Stimulated activated naive CD8-positive, alpha-beta T cell treated with anti-CD3 and anti-CD28 coated beads, Interleukin-15, amount 100 ng/mL, for 72 hours (primary cell): ENCODE data around the gene ZNF521.

Source experiments
- ATAC-seq: fragments of 150-1000 bp; cut with Tn5 transposase; 2 replicates; pipeline ENCODE4 v1.10.0; 2021; ENCODE audit warnings: mild to moderate bottlenecking, moderate library complexity
- DNase-seq, 2 donors: peaks; one replicate each; pipeline ENCODE4 v3.0.0; 2021 to 2022
- H3K27ac Mint-ChIP-seq, 2 donors: one replicate each; pipeline ENCODE4 v1.8.0; 2022; ENCODE audit warnings: mild to moderate bottlenecking in 2 of 2, mixed read lengths in 2 of 2, moderate library complexity in 2 of 2
- H3K27me3 Mint-ChIP-seq: one replicate; pipeline ENCODE4 v1.8.0; 2022; ENCODE audit warnings: mixed read lengths
- H3K4me1 Mint-ChIP-seq: one replicate; pipeline ENCODE4 v1.8.0; 2022; ENCODE audit warnings: mild to moderate bottlenecking, mixed read lengths
- H3K4me3 Mint-ChIP-seq, 2 donors: one replicate each; pipeline ENCODE4 v1.8.0; 2022; ENCODE audit warnings: mild to moderate bottlenecking in 2 of 2, mixed read lengths in 2 of 2, moderate library complexity in 1 of 2
- H3K9me3 Mint-ChIP-seq, 2 donors: one replicate each; pipeline ENCODE4 v1.8.0; 2022; ENCODE audit warnings: mixed read lengths in 2 of 2

The ZNF521 gene

GRCh38 chr18:25029802-25030201, 322.2 kb downstream of the ZNF521 start:
- H3K9me3 Mint-ChIP-seq: peaks cover 0 to 8% of the 10 kb centered on the region in 2 donors
- no peaks in the 10 kb centered on the region for H3K4me1 Mint-ChIP-seq
- DNase-seq (no peak), ATAC-seq (no peak)
- no peak overlapping the region for H3K4me3 Mint-ChIP-seq
- H3K27ac Mint-ChIP-seq: no peak overlapping the region
- H3K27me3 Mint-ChIP-seq: no peaks in the 10 kb centered on the region

DNA sequence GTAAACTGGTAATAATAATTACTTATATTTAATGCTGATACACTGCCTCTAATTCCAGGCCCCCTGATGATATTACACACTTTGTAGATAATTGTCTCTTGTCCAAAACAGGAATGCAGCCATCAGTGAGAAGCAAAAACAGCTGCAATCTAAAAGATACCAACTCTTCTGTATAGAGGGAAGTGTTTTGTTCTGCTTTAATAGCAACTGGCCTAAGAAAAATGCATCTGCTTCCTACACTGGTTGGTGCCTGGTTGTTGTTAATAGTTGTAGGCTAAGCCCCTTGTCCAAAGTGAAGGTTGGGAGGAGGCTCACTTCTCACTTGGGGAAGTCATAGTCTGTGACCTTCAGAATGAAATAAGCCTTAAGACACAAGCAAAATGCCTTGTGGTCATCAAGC, 332.0 kb downstream of the ZNF521 start:
- Mint-ChIP-seq H3K27me3 (peaks cover 10% of the 10 kb centered on the region), H3K4me3 (no peak overlapping the region), H3K9me3 (peaks cover 0 to 23% of the 10 kb centered on the region in 2 donors), H3K27ac (no peak overlapping the region), H3K4me1 (no peaks in the 10 kb centered on the region)
- ATAC-seq: no peak
- DNase-seq: no peak

GRCh38 chr18:25019086-25019860, 332.7 kb downstream of the ZNF521 start:
- DNase-seq: no peak
- no peak for ATAC-seq
- Mint-ChIP-seq H3K27me3 (peaks cover 10% of the 10 kb centered on the region), H3K27ac (no peak overlapping the region), H3K4me1 (no peaks in the 10 kb centered on the region), H3K9me3 (peaks cover 0 to 23% of the 10 kb centered on the region in 2 donors), H3K4me3 (no peak overlapping the region)

GRCh38 chr18:25016666-25017065, 335.3 kb downstream of the ZNF521 start:
- Mint-ChIP-seq H3K4me3 (no peak overlapping the region), H3K4me1 (no peaks in the 10 kb centered on the region), H3K27me3 (peaks cover 10% of the 10 kb centered on the region), H3K9me3 (peaks cover 0 to 22% of the 10 kb centered on the region in 2 donors), H3K27ac (no peak overlapping the region)
- DNase-seq: no peak
- ATAC-seq: no peak

DNA sequence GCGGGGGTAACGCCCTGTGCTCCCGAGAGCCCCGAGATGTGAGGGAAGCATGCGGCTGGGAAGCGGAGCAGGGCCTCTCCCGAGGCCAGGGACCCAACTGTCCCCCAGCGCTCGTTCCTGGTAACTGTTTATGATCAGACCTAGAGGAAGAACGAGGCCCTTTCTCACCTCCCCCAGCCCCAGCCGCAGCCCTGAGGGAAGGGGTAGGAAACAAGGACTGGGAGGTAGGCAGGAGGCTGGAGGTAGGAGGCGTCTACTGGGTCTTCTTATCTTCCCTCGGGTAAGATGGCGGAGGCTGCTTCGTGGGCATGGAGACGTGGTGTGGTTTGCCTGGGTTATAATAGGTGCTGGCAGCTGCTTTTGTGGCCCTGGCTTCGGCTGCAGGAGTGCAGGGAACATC, 335.8 kb downstream of the ZNF521 start:
- no peak overlapping the region for H3K27ac Mint-ChIP-seq
- no peak overlapping the region for H3K4me3 Mint-ChIP-seq
- no peaks in the 10 kb centered on the region for H3K4me1 Mint-ChIP-seq
- ATAC-seq (no peak), DNase-seq (no peak)
- H3K27me3 Mint-ChIP-seq: peaks cover 10% of the 10 kb centered on the region
- peaks cover 0 to 17% of the 10 kb centered on the region in 2 donors for H3K9me3 Mint-ChIP-seq
